Ovary (tissue), 3 donors: ENCODE data around the gene PYY.

ENCODE experiments used
- CTCF ChIP-seq, 3 donors: fragments of 450-650 bp in 2 of 3; fragments of 200-600 bp in 1 of 3; IDR thresholded peaks; one replicate each; pipeline versions ENCODE4 v1.5.1 to v1.8.0; 2016 to 2022; ENCODE audit warnings: antibody characterized with exemption in 3 of 3, mild to moderate bottlenecking in 1 of 3
- EP300 ChIP-seq: sonication (generic); formaldehyde crosslinking; IDR thresholded peaks from one replicate; pipeline ENCODE4 v1.6.1; 2017; ENCODE audit warnings: antibody characterized with exemption
- POLR2A ChIP-seq: fragments of 450-650 bp; IDR thresholded peaks from one replicate; pipeline ENCODE4 v1.6.1; 2017; ENCODE audit warnings: antibody characterized with exemption, mild to moderate bottlenecking, moderate library complexity
- donor health status: DM: no; HTN: no; CAD: no.

GRCh38 chr17:43928609-43929008, 25.1 kb downstream of the PYY start:
- no peak for TF ChIP-seq CTCF (IDR thresholded peaks at IDR 0.05)
- TF ChIP-seq POLR2A: no peak
- TF ChIP-seq EP300: no peak
